GM12872 (cell line): ENCODE data around the gene OTOR.

Experiments used
- CTCF ChIP-seq: IDR thresholded peaks from 3 replicates; pipeline ENCODE4 v1.5.1; 2011; ENCODE audit warnings: low read depth, mild to moderate bottlenecking, low read length, moderate library complexity; ENCODE audit not compliant: insufficient read depth

The OTOR gene

GRCh38 chr20:16785226-16785625, 37.1 kb downstream of the OTOR start:
- TF ChIP-seq CTCF: no peak
